Esophagus muscularis mucosa (tissue), 4 donors: ENCODE data around the gene SLC25A47.

ENCODE experiments used
- EP300 ChIP-seq: sonication (generic); formaldehyde crosslinking; IDR thresholded peaks from one replicate; pipeline ENCODE4 v1.6.1; 2017; ENCODE audit warnings: antibody characterized with exemption
- POLR2AphosphoS5 ChIP-seq, 2 donors: sonication (generic); formaldehyde crosslinking; IDR thresholded peaks; one replicate each; pipeline ENCODE4 v1.6.1; 2017; ENCODE audit warnings: antibody characterized with exemption in 2 of 2
- TF ChIP-seq, protein P1 (sequence below), 3 experiments: fragments of 200-600 bp in 2 of 3; fragments of 450-650 bp in 1 of 3; sonication (generic) in 2 of 3; IDR thresholded peaks; one replicate each; pipeline ENCODE4 v1.5.1; 2017 to 2019; ENCODE audit warnings: antibody characterized with exemption in 3 of 3, mild to moderate bottlenecking in 2 of 3, moderate library complexity in 1 of 3

DNA sequence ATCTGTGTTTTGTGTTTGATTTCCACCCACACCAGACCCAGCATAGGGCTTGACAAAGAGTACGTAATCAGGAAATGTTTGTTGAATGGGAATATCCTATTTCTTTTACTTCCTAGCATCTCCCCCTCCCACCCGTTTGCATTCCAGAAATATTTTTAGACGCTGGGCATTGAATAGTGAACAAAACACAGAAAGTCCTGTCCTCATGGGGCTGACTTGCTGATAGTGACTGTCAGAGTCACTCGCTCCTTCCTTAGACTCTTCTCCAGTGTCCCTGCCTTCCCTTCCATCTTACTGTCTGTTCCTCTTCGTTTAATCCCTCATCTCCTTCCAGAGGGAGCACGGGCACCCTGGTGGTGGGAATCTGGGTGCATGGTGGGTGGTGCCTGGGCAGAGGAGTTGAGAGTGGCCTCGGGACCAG lies 53.6 kb downstream of the SLC25A47 start:
- TF ChIP-seq, protein P1, sequence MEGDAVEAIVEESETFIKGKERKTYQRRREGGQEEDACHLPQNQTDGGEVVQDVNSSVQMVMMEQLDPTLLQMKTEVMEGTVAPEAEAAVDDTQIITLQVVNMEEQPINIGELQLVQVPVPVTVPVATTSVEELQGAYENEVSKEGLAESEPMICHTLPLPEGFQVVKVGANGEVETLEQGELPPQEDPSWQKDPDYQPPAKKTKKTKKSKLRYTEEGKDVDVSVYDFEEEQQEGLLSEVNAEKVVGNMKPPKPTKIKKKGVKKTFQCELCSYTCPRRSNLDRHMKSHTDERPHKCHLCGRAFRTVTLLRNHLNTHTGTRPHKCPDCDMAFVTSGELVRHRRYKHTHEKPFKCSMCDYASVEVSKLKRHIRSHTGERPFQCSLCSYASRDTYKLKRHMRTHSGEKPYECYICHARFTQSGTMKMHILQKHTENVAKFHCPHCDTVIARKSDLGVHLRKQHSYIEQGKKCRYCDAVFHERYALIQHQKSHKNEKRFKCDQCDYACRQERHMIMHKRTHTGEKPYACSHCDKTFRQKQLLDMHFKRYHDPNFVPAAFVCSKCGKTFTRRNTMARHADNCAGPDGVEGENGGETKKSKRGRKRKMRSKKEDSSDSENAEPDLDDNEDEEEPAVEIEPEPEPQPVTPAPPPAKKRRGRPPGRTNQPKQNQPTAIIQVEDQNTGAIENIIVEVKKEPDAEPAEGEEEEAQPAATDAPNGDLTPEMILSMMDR (IDR thresholded peaks at IDR 0.05) = no peak
- TF ChIP-seq POLR2AphosphoS5 (IDR thresholded peaks at IDR 0.05) (no peak), EP300 (no peak)
